WTC11 (cell line): ENCODE measurements around the gene XAB2. TPM values are rescaled to one million over a fixed set of nuclear protein-coding genes. Genes with fewer than 3 reads are reported as not detected.

Experiments
- ATAC-seq: fragments of 200-7000 bp; cut with Tn5 transposase; 2 replicates; pipeline ENCODE4 v1.10.0; 2021; ENCODE audit warnings: mild to moderate bottlenecking, moderate library complexity
- CTCF ChIA-PET: fragments of 300-600 bp; sonication (Branson Sonifier 250); formaldehyde crosslinking; loops from one replicate; lab custom pipeline; 2021; ENCODE audit warnings: antibody characterized with exemption; lab: Charles Lee
- POLR2A ChIA-PET: fragments of 350-600 bp; sonication (Branson Sonifier 250); formaldehyde crosslinking; loops from one replicate; lab custom pipeline; 2021; ENCODE audit warnings: antibody characterized with exemption; lab: Charles Lee
- DNase-seq: peaks from one replicate; pipeline ENCODE4 v3.0.0; 2021; ENCODE audit warnings: low spot score
- H3K27ac Mint-ChIP-seq: 2 replicates; pipeline ENCODE4 v1.8.0; 2021; ENCODE audit warnings: mixed read lengths
- H3K27me3 Mint-ChIP-seq: 2 replicates; pipeline ENCODE4 v1.8.0; 2021; ENCODE audit warnings: low read depth, mild to moderate bottlenecking, moderate library complexity, mixed read lengths
- H3K36me3 Mint-ChIP-seq: 2 replicates; pipeline ENCODE4 v1.8.0; 2021; ENCODE audit warnings: mixed read lengths
- H3K4me1 Mint-ChIP-seq: 2 replicates; pipeline ENCODE4 v1.8.0; 2022; ENCODE audit warnings: mixed read lengths
- H3K4me3 Mint-ChIP-seq: 2 replicates; pipeline ENCODE4 v1.8.0; 2021; ENCODE audit warnings: mild to moderate bottlenecking, moderate library complexity, mixed read lengths
- H3K9me3 Mint-ChIP-seq: 2 replicates; pipeline ENCODE4 v1.8.0; 2021; ENCODE audit warnings: mixed read lengths
- AFF4 ChIP-seq: sonication (generic); formaldehyde crosslinking; IDR thresholded peaks from 2 replicates; pipeline ENCODE4 v1.8.1; 2023; ENCODE audit warnings: mild to moderate bottlenecking, missing genetic modification reagents, borderline replicate concordance
- ETV6 ChIP-seq: sonication (generic); formaldehyde crosslinking; IDR thresholded peaks from 2 replicates; pipeline ENCODE4 v1.8.1; 2022; ENCODE audit warnings: mild to moderate bottlenecking, missing genetic modification reagents
- FOXP1 ChIP-seq: sonication (generic); formaldehyde crosslinking; IDR thresholded peaks from 2 replicates; pipeline ENCODE4 v1.8.0; 2022; ENCODE audit warnings: missing genetic modification reagents, mild to moderate bottlenecking, moderate library complexity, borderline replicate concordance
- GABPB1 ChIP-seq: sonication (generic); formaldehyde crosslinking; IDR thresholded peaks from 2 replicates; pipeline ENCODE4 v1.8.1; 2023; ENCODE audit warnings: mild to moderate bottlenecking, missing genetic modification reagents
- HMGA2 ChIP-seq: fragments of 250-450 bp; sonication (Bioruptor Pico); IDR thresholded peaks from 2 replicates; pipeline ENCODE4 v1.4.0; 2021; ENCODE audit warnings: mild to moderate bottlenecking, moderate library complexity
- KAT7 ChIP-seq: sonication (generic); formaldehyde crosslinking; IDR thresholded peaks from 2 replicates; pipeline ENCODE4 v1.8.1; 2023; ENCODE audit warnings: missing genetic modification reagents, mild to moderate bottlenecking, borderline replicate concordance
- SMAD3 ChIP-seq: sonication (generic); formaldehyde crosslinking; IDR thresholded peaks from 2 replicates; pipeline ENCODE4 v1.8.0; 2022; ENCODE audit warnings: missing genetic modification reagents, mild to moderate bottlenecking, borderline replicate concordance
- SMAD4 ChIP-seq: sonication (generic); formaldehyde crosslinking; IDR thresholded peaks from 2 replicates; pipeline ENCODE4 v1.8.0; 2022; ENCODE audit warnings: mild to moderate bottlenecking, missing genetic modification reagents
- ZBTB43 ChIP-seq: sonication (generic); formaldehyde crosslinking; IDR thresholded peaks from 2 replicates; pipeline ENCODE4 v1.8.1; 2023; ENCODE audit warnings: mild to moderate bottlenecking, missing genetic modification reagents
- ZNF121 ChIP-seq: sonication (generic); formaldehyde crosslinking; IDR thresholded peaks from 2 replicates; pipeline ENCODE4 v1.8.0; 2023; ENCODE audit warnings: missing genetic modification reagents
- ZNF232 ChIP-seq: sonication (generic); formaldehyde crosslinking; IDR thresholded peaks from 2 replicates; pipeline ENCODE4 v1.8.0; 2022; ENCODE audit warnings: mild to moderate bottlenecking, missing genetic modification reagents
- ZNF416 ChIP-seq: fragments of 250-450 bp; sonication (Bioruptor Pico); IDR thresholded peaks from 2 replicates; pipeline ENCODE4 v1.9.0; 2021; ENCODE audit warnings: mild to moderate bottlenecking, inconsistent platforms
- ZNF532 ChIP-seq: fragments of 250-450 bp; sonication (Bioruptor Pico); IDR thresholded peaks from 2 replicates; pipeline ENCODE4 v1.9.0; 2021; ENCODE audit warnings: mild to moderate bottlenecking, borderline replicate concordance
- total RNA-seq: library from RNA; stranded (reverse); gene quantifications from 3 replicates; pipeline ENCODE4 v1.2.3, GENCODE V29; 2021
- TF ChIP-seq, protein P1 (sequence below): sonication (generic); formaldehyde crosslinking; IDR thresholded peaks from 2 replicates; pipeline ENCODE4 v1.8.0; 2022; ENCODE audit warnings: mild to moderate bottlenecking, missing genetic modification reagents
- TF ChIP-seq, protein P2 (sequence below): sonication (generic); formaldehyde crosslinking; IDR thresholded peaks from 2 replicates; pipeline ENCODE4 v1.8.1; 2023; ENCODE audit warnings: mild to moderate bottlenecking, moderate library complexity, missing genetic modification reagents
- TF ChIP-seq, protein P3 (sequence below): sonication (generic); formaldehyde crosslinking; IDR thresholded peaks from 2 replicates; pipeline ENCODE4 v1.8.1; 2022; ENCODE audit warnings: mild to moderate bottlenecking, missing genetic modification reagents, moderate library complexity, borderline replicate concordance
- TF ChIP-seq, protein P4 (sequence below): sonication (generic); formaldehyde crosslinking; IDR thresholded peaks from 2 replicates; pipeline ENCODE4 v1.8.0; 2022; ENCODE audit warnings: mild to moderate bottlenecking, missing genetic modification reagents

The XAB2 gene
- total RNA-seq, 1 experiment from 2014 or later, result 65.7 TPM

DNA sequence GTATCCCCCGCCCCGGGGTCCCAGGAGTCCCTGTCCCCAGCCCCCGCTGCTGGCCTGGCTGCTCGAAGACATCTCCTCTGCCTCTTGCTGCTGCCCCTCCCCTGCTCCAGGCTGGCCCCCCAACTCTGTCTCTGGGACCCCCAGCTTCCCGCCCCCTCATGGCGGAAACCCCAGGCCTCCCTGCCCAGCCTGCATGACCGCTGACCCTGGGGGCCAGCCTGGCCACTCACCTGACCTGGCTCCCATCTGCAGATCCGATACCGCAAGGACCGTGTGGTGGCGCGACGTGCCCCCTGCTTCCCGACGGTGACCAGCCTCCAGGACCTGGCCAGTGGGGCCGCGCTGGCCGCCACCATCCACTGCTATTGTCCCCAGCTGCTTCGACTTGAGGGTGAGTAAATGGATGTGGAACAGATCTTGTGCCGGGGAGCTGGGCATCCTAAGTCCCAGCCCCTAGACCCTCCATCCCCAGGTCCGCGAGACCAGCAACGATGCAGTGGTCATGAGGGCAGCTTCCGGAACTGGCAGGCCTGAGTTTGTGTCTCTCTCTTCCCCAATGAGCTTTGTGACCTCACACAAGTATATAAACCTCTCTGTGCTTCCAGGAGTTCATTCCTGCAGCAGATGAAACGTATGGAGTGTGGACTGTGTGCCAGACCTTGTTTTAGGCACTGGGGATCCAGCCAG, 21.3 kb downstream of the XAB2 start (continued):
- TF ChIP-seq, protein P1, sequence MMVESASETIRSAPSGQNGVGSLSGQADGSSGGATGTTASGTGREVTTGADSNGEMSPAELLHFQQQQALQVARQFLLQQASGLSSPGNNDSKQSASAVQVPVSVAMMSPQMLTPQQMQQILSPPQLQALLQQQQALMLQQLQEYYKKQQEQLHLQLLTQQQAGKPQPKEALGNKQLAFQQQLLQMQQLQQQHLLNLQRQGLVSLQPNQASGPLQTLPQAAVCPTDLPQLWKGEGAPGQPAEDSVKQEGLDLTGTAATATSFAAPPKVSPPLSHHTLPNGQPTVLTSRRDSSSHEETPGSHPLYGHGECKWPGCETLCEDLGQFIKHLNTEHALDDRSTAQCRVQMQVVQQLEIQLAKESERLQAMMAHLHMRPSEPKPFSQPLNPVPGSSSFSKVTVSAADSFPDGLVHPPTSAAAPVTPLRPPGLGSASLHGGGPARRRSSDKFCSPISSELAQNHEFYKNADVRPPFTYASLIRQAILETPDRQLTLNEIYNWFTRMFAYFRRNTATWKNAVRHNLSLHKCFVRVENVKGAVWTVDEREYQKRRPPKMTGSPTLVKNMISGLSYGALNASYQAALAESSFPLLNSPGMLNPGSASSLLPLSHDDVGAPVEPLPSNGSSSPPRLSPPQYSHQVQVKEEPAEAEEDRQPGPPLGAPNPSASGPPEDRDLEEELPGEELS (CRISPR knock-in tag), result no peak

GRCh38 chr19:7607212-7607873, 22.0 kb downstream of the XAB2 start:
- no peaks in the 10 kb centered on the region for H3K27me3 Mint-ChIP-seq
- CTCF ChIA-PET, result interaction anchor here (3.2 kb wide), 1 partner anchor 39 kb away, joined by 11 read pairs; no protein-coding TSS in a partner anchor
- POLR2A ChIA-PET, result no interaction called here
- no peak overlapping the region for H3K27ac Mint-ChIP-seq
- peaks cover 10% of the 10 kb centered on the region for H3K36me3 Mint-ChIP-seq
- H3K4me3 Mint-ChIP-seq, result no peak overlapping the region
- ATAC-seq (no peak), DNase-seq (no peak)
- H3K4me1 Mint-ChIP-seq, result peaks cover 6% of the 10 kb centered on the region
- no peaks in the 10 kb centered on the region for H3K9me3 Mint-ChIP-seq
- TF ChIP-seq SMAD4 (CRISPR knock-in tag), result no peak
- TF ChIP-seq KAT7 (CRISPR knock-in tag), result no peak
- TF ChIP-seq, protein P2, sequence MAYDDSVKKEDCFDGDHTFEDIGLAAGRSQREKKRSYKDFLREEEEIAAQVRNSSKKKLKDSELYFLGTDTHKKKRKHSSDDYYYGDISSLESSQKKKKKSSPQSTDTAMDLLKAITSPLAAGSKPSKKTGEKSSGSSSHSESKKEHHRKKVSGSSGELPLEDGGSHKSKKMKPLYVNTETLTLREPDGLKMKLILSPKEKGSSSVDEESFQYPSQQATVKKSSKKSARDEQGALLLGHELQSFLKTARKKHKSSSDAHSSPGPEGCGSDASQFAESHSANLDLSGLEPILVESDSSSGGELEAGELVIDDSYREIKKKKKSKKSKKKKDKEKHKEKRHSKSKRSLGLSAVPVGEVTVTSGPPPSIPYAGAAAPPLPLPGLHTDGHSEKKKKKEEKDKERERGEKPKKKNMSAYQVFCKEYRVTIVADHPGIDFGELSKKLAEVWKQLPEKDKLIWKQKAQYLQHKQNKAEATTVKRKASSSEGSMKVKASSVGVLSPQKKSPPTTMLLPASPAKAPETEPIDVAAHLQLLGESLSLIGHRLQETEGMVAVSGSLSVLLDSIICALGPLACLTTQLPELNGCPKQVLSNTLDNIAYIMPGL (CRISPR knock-in tag), result no peak
- no peak for TF ChIP-seq ETV6
- no peak for TF ChIP-seq HMGA2 (CRISPR knock-in tag)
- TF ChIP-seq AFF4 (CRISPR knock-in tag), result no peak
- TF ChIP-seq ZNF232 (CRISPR knock-in tag), result no peak
- TF ChIP-seq GABPB1 (CRISPR knock-in tag), result no peak
- TF ChIP-seq ZNF121 (CRISPR knock-in tag), result no peak
- TF ChIP-seq, protein P3, sequence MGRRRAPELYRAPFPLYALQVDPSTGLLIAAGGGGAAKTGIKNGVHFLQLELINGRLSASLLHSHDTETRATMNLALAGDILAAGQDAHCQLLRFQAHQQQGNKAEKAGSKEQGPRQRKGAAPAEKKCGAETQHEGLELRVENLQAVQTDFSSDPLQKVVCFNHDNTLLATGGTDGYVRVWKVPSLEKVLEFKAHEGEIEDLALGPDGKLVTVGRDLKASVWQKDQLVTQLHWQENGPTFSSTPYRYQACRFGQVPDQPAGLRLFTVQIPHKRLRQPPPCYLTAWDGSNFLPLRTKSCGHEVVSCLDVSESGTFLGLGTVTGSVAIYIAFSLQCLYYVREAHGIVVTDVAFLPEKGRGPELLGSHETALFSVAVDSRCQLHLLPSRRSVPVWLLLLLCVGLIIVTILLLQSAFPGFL, result no peak
- no peak for TF ChIP-seq ZNF416
- TF ChIP-seq SMAD3, result no peak
- no peak for TF ChIP-seq ZBTB43 (CRISPR knock-in tag)
- TF ChIP-seq ZNF532 (CRISPR knock-in tag), result no peak
- no peak for TF ChIP-seq FOXP1 (CRISPR knock-in tag)
- TF ChIP-seq, protein P4, sequence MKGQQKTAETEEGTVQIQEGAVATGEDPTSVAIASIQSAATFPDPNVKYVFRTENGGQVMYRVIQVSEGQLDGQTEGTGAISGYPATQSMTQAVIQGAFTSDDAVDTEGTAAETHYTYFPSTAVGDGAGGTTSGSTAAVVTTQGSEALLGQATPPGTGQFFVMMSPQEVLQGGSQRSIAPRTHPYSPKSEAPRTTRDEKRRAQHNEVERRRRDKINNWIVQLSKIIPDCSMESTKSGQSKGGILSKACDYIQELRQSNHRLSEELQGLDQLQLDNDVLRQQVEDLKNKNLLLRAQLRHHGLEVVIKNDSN (CRISPR knock-in tag), result no peak
